WTC11 (cell line): ENCODE results near the gene PPP1R16B.

ENCODE experiments used
- ARID4B ChIP-seq: sonication (generic); formaldehyde crosslinking; IDR thresholded peaks from 2 replicates; pipeline ENCODE4 v1.8.0; 2023; ENCODE audit warnings: missing genetic modification reagents, mild to moderate bottlenecking, borderline replicate concordance
- CTCF ChIP-seq: fragments of 200-600 bp; IDR thresholded peaks from 2 replicates; pipeline ENCODE4 v1.8.0; 2022; ENCODE audit warnings: antibody characterized with exemption
- FOXK1 ChIP-seq: sonication (generic); formaldehyde crosslinking; IDR thresholded peaks from 2 replicates; pipeline ENCODE4 v1.8.0; 2022; ENCODE audit warnings: mild to moderate bottlenecking, moderate library complexity, missing genetic modification reagents
- HMGA2 ChIP-seq: fragments of 250-450 bp; sonication (Bioruptor Pico); IDR thresholded peaks from 2 replicates; pipeline ENCODE4 v1.4.0; 2021; ENCODE audit warnings: mild to moderate bottlenecking, moderate library complexity
- IRF2 ChIP-seq: sonication (generic); formaldehyde crosslinking; IDR thresholded peaks from 2 replicates; pipeline ENCODE4 v1.8.0; 2022; ENCODE audit warnings: low read depth, missing genetic modification reagents, borderline replicate concordance
- JUN ChIP-seq: sonication (generic); formaldehyde crosslinking; IDR thresholded peaks from 2 replicates; pipeline ENCODE4 v1.8.0; 2023; ENCODE audit warnings: mild to moderate bottlenecking, missing genetic modification reagents
- MYBL2 ChIP-seq: sonication (generic); formaldehyde crosslinking; IDR thresholded peaks from 2 replicates; pipeline ENCODE4 v1.8.1; 2023; ENCODE audit warnings: mild to moderate bottlenecking, moderate library complexity, missing genetic modification reagents
- TCF7 ChIP-seq: sonication (generic); formaldehyde crosslinking; IDR thresholded peaks from 2 replicates; pipeline ENCODE4 v1.8.0; 2022; ENCODE audit warnings: mild to moderate bottlenecking, low read depth, missing genetic modification reagents, moderate library complexity
- TEAD1 ChIP-seq: sonication (generic); formaldehyde crosslinking; IDR thresholded peaks from 2 replicates; pipeline ENCODE4 v1.8.0; 2022; ENCODE audit warnings: mild to moderate bottlenecking, missing genetic modification reagents
- TEAD4 ChIP-seq: sonication (generic); formaldehyde crosslinking; IDR thresholded peaks from 2 replicates; pipeline ENCODE4 v1.8.0; 2022; ENCODE audit warnings: mild to moderate bottlenecking, missing genetic modification reagents
- TP53 ChIP-seq: sonication (generic); formaldehyde crosslinking; IDR thresholded peaks from 2 replicates; pipeline ENCODE4 v1.8.1; 2023; ENCODE audit warnings: mild to moderate bottlenecking, missing genetic modification reagents
- TF ChIP-seq, protein P1 (sequence below): sonication (generic); formaldehyde crosslinking; IDR thresholded peaks from 2 replicates; pipeline ENCODE4 v1.8.0; 2022; ENCODE audit warnings: missing genetic modification reagents
- TF ChIP-seq, protein P2 (sequence below): sonication (generic); formaldehyde crosslinking; IDR thresholded peaks from 2 replicates; pipeline ENCODE4 v1.8.0; 2022; ENCODE audit warnings: mild to moderate bottlenecking, missing genetic modification reagents
- TF ChIP-seq, protein P3 (sequence below): sonication (generic); formaldehyde crosslinking; IDR thresholded peaks from 2 replicates; pipeline ENCODE4 v1.8.1; 2023; ENCODE audit warnings: mild to moderate bottlenecking, missing genetic modification reagents, moderate library complexity

DNA sequence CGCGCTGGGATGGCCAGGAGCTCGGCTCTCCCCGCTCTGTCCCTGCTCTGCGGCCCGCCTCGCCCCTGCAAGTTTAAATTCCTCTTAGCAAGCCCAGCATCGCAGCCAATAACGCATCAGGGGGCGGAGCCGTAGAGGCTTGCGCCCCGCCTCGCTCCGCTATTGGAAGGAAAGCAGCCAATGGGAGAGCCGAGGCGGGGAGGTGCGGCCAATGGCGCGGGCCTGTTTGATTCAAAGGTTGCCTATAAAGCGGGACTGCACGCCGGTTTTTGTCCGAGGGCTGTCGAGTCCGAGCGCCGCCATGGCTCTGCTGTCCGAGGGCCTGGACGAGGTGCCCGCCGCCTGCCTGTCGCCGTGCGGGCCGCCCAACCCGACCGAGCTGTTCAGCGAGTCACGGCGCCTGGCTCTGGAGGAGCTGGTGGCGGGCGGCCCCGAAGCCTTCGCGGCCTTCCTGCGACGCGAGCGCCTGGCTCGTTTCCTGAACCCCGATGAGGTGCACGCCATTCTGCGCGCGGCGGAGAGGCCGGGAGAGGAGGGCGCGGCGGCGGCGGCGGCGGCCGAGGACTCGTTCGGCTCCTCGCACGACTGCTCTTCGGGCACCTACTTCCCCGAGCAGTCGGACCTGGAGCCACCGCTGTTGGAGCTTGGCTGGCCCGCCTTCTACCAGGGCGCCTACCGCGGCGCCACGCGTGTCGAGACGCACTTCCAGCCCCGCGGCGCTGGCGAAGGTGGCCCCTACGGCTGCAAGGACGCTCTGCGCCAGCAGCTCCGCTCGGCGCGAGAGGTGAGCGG is 120.8 kb downstream of the PPP1R16B start, which contains the start of gene FAM83D:
- TF ChIP-seq JUN (CRISPR knock-in tag) = no peak
- no peak; the same call in 1 of the 2 replicates for TF ChIP-seq CTCF
- no peak for TF ChIP-seq IRF2
- peak; percentile 62; the same call in 1 of the 2 replicates for TF ChIP-seq TCF7 (CRISPR knock-in tag)
- TF ChIP-seq, protein P1, sequence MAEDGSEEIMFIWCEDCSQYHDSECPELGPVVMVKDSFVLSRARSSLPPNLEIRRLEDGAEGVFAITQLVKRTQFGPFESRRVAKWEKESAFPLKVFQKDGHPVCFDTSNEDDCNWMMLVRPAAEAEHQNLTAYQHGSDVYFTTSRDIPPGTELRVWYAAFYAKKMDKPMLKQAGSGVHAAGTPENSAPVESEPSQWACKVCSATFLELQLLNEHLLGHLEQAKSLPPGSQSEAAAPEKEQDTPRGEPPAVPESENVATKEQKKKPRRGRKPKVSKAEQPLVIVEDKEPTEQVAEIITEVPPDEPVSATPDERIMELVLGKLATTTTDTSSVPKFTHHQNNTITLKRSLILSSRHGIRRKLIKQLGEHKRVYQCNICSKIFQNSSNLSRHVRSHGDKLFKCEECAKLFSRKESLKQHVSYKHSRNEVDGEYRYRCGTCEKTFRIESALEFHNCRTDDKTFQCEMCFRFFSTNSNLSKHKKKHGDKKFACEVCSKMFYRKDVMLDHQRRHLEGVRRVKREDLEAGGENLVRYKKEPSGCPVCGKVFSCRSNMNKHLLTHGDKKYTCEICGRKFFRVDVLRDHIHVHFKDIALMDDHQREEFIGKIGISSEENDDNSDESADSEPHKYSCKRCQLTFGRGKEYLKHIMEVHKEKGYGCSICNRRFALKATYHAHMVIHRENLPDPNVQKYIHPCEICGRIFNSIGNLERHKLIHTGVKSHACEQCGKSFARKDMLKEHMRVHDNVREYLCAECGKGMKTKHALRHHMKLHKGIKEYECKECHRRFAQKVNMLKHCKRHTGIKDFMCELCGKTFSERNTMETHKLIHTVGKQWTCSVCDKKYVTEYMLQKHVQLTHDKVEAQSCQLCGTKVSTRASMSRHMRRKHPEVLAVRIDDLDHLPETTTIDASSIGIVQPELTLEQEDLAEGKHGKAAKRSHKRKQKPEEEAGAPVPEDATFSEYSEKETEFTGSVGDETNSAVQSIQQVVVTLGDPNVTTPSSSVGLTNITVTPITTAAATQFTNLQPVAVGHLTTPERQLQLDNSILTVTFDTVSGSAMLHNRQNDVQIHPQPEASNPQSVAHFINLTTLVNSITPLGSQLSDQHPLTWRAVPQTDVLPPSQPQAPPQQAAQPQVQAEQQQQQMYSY (CRISPR knock-in tag) = no peak
- peak; percentile 84 for TF ChIP-seq FOXK1 (CRISPR knock-in tag)
- peak; percentile 59; the same call in 1 of the 2 replicates for TF ChIP-seq ARID4B
- TF ChIP-seq MYBL2 (CRISPR knock-in tag) = peak; percentile 100
- TF ChIP-seq TEAD4 = no peak
- TF ChIP-seq, protein P2, sequence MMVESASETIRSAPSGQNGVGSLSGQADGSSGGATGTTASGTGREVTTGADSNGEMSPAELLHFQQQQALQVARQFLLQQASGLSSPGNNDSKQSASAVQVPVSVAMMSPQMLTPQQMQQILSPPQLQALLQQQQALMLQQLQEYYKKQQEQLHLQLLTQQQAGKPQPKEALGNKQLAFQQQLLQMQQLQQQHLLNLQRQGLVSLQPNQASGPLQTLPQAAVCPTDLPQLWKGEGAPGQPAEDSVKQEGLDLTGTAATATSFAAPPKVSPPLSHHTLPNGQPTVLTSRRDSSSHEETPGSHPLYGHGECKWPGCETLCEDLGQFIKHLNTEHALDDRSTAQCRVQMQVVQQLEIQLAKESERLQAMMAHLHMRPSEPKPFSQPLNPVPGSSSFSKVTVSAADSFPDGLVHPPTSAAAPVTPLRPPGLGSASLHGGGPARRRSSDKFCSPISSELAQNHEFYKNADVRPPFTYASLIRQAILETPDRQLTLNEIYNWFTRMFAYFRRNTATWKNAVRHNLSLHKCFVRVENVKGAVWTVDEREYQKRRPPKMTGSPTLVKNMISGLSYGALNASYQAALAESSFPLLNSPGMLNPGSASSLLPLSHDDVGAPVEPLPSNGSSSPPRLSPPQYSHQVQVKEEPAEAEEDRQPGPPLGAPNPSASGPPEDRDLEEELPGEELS (CRISPR knock-in tag) = peak; percentile 77
- no peak for TF ChIP-seq HMGA2 (CRISPR knock-in tag)
- peak; percentile 76 for TF ChIP-seq TEAD1
- TF ChIP-seq, protein P3, sequence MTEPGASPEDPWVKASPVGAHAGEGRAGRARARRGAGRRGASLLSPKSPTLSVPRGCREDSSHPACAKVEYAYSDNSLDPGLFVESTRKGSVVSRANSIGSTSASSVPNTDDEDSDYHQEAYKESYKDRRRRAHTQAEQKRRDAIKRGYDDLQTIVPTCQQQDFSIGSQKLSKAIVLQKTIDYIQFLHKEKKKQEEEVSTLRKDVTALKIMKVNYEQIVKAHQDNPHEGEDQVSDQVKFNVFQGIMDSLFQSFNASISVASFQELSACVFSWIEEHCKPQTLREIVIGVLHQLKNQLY (CRISPR knock-in tag) = no peak
- TF ChIP-seq TP53 (CRISPR knock-in tag) = peak; percentile 91; the same call in 1 of the 2 replicates
